D721Med (cell line): ENCODE data around the gene PUDP.

Source experiments
- DNase-seq: peaks from one replicate; pipeline ENCODE4 v3.0.0; 2011; ENCODE audit warnings: low spot score; ENCODE audit not compliant: insufficient read length
- FAIRE-seq: peaks from 2 replicates; lab custom pipeline; 2011; peaks lifted over from hg19 to GRCh38; lab: Jason Lieb, UNC
- TF ChIP-seq, protein P1 (sequence below): IDR thresholded peaks from 2 replicates; pipeline ENCODE4 v1.5.1; 2012; ENCODE audit warnings: mild to moderate bottlenecking, control low read depth; ENCODE audit not compliant: insufficient read depth; ENCODE audit errors: missing control alignments

The PUDP gene

DNA sequence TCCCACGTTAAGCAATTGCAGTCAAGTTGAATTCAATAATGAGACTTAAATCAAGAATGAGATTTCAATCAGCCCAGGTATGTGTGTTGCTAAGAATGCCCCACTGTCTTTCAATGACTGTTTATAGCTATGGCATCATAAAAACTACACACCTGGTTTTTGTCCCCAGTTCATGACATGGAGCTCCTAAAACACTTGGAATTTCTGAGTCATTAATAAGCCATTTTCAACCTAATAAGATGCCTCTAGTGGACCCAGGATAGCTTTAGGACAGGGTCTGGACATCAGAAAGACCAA, 73.1 kb downstream of the PUDP start:
- FAIRE-seq (no peak), DNase-seq (no peak)

DNA sequence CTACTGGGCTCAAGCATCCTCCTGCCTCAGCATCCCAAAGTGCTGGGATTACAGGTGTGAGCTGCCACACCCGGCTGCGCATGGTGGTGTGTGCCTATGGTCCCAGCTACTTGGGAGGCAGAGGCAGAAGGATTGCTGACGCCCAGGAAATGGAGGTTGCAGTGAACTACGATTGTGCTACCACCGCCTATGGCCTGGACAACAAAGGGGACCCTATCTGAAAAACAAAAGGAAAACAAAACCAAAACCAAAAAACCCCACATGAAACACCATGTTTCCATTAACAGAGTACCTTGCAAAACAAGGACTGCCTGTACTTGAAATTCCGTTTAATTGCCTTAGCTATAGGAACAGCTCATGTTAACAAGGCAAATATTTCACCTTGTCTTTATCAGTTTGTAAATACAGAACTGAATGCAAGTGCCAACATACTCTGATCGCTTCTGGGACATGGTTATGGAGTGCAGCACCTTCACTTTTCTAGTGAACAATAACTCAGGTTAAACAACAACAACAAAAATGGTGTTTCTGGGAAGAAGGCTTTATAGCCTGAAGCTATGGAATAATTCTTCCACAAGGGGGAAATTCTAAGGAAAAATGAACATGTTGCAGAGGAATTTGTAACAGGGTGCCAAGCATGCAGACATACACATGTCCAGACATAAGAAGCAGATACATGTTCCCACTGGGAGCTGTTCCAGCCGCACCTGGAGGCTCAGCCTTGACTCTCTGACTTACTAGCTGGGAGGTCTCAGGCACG, 73.6 kb downstream of the PUDP start:
- TF ChIP-seq, protein P1, sequence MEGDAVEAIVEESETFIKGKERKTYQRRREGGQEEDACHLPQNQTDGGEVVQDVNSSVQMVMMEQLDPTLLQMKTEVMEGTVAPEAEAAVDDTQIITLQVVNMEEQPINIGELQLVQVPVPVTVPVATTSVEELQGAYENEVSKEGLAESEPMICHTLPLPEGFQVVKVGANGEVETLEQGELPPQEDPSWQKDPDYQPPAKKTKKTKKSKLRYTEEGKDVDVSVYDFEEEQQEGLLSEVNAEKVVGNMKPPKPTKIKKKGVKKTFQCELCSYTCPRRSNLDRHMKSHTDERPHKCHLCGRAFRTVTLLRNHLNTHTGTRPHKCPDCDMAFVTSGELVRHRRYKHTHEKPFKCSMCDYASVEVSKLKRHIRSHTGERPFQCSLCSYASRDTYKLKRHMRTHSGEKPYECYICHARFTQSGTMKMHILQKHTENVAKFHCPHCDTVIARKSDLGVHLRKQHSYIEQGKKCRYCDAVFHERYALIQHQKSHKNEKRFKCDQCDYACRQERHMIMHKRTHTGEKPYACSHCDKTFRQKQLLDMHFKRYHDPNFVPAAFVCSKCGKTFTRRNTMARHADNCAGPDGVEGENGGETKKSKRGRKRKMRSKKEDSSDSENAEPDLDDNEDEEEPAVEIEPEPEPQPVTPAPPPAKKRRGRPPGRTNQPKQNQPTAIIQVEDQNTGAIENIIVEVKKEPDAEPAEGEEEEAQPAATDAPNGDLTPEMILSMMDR, result no peak
- FAIRE-seq (no peak), DNase-seq (no peak)

More for the DNA sequence above, 73.1 kb downstream of the PUDP start:
- TF ChIP-seq, protein P1, result no peak

DNA sequence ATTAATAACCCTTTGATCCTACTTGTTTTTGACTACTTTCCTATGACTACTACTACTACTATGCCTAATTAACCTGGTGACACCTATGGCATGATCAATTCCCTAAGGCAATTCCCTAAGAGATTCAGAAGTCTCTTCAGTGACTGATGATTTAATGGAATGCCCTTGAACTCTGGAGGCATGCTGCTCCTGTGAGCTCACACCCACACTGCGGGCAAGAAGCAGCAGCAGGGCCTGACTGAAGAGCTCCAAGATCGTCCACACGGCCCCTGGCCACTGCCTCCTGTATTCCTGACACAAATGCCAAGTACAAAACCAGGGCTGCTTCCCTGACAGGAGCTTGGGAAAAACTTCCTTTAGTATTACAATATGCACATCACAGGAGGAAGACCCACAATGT, 74.6 kb downstream of the PUDP start:
- FAIRE-seq (no peak), DNase-seq (no peak)
- TF ChIP-seq, protein P1, result no peak

DNA sequence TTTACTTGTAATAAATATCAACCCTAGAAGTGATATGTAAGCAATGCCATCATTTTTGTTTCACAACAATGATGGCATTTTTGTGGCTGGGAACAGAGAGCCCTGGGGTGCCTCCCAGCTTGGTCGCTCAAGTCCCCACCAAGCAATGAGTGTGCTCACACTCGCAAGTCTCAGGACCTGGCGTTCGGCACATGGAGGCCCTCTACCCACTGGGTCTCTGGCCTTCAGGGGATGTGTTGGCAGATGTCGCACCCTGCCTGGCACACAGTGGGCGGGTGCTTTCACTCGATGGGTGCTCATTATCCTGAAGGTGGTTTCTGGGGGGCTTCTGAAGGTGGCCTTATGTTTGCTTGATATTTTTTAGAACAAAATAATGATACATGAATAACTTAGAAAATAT, 75.1 kb downstream of the PUDP start:
- DNase-seq (no peak), FAIRE-seq (no peak)
- TF ChIP-seq, protein P1, result no peak

DNA sequence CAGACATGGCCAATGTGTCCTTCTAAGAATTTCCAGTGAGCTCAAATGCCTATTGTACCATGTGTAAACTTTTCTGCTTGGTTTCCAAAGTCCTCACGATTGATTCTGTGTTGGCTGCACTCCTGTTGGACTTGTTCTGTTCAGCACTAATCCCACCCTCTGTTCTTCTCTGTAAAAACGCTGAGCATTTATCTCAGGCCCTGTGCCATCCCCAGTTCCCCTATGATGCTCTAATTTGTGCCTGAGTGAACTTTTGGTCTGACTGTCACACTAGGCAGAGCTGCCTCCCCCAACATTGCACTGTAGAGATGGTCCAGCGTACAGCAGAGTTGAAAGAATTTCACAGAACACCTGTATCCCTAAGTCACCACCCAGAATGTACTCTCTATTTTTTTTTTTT, 76.6 kb downstream of the PUDP start:
- FAIRE-seq (no peak), DNase-seq (no peak)
- TF ChIP-seq, protein P1, result no peak

DNA sequence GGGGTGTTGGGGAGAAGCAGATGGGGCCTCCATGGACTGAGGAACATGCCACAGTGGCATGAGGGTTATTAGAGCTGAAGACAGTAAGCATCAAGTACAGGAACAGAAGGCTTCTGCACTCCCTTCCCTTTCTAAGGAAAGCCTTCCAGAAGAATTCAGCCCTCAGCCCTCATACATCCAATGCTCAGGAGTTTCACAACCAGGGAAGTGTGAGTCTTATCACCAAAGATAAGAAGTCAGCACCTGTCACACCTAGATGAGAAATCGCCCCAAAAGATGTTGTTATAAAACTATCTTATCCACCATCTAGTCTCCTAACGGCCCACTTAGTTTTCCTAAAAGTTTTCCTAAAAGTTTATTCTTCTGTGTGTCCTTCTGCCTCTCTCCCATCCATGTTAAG, 78.4 kb downstream of the PUDP start:
- FAIRE-seq (no peak), DNase-seq (no peak)
- TF ChIP-seq, protein P1, result no peak

DNA sequence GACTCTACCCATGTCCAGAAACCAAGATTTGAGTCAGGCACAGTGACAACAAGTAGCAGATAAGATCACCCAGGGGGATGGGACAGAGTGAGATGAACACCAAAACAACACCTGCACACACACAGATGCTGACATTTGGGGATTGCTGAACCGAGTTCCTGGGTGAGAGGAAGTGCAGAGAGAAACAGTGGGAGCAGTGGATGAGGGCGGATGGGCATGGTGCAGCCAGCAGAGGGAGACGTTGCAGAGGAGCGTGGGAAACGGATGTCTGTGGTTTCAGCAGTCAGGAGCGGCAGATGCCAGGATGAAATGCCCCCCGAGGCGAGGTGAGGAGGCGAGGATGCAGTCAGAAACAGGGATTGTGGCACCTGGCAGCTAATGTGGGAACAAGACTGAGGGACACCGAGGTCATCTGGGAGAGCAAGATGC, 79.0 kb downstream of the PUDP start:
- FAIRE-seq (no peak), DNase-seq (no peak)
- TF ChIP-seq, protein P1, result no peak
